GM12801 (cell line): ENCODE measurements around the gene PPP2R5A.

ENCODE experiments used
- TF ChIP-seq, protein P1 (sequence below): IDR thresholded peaks from one replicate; pipeline ENCODE4 v1.5.1; 2011; ENCODE audit warnings: control low read depth; ENCODE audit not compliant: insufficient read length; ENCODE audit errors: extremely low read depth

Gene PPP2R5A

DNA sequence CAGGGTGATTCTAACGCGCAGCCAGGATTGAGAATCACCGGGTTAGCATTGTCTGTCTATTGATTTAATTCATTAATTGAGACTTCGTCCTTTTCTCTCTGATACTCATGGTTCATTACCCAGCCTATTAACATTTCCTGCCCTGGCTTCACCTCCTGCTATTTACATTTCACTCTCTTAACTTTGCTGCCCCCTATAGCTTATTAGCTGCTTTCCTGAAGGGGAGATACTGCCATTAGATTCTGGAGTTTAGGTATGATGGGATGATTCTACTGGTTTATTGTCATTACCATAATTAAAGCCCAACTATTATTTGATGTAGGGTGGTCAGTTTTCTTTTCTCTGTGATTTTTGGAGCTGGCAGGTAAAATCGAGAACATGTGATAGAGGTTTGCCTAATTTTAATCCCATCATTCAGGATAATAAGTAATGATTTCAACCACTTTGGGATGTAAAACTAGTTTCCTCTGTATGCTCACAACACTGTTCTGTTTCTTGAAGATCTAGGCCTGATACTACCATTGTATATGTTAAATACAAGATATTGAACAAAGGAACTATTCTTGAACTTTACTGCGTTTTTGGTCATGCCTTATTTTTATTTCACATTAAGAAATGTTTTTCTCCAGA, 6.4 kb downstream of the PPP2R5A start:
- TF ChIP-seq, protein P1, sequence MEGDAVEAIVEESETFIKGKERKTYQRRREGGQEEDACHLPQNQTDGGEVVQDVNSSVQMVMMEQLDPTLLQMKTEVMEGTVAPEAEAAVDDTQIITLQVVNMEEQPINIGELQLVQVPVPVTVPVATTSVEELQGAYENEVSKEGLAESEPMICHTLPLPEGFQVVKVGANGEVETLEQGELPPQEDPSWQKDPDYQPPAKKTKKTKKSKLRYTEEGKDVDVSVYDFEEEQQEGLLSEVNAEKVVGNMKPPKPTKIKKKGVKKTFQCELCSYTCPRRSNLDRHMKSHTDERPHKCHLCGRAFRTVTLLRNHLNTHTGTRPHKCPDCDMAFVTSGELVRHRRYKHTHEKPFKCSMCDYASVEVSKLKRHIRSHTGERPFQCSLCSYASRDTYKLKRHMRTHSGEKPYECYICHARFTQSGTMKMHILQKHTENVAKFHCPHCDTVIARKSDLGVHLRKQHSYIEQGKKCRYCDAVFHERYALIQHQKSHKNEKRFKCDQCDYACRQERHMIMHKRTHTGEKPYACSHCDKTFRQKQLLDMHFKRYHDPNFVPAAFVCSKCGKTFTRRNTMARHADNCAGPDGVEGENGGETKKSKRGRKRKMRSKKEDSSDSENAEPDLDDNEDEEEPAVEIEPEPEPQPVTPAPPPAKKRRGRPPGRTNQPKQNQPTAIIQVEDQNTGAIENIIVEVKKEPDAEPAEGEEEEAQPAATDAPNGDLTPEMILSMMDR, result no peak

DNA sequence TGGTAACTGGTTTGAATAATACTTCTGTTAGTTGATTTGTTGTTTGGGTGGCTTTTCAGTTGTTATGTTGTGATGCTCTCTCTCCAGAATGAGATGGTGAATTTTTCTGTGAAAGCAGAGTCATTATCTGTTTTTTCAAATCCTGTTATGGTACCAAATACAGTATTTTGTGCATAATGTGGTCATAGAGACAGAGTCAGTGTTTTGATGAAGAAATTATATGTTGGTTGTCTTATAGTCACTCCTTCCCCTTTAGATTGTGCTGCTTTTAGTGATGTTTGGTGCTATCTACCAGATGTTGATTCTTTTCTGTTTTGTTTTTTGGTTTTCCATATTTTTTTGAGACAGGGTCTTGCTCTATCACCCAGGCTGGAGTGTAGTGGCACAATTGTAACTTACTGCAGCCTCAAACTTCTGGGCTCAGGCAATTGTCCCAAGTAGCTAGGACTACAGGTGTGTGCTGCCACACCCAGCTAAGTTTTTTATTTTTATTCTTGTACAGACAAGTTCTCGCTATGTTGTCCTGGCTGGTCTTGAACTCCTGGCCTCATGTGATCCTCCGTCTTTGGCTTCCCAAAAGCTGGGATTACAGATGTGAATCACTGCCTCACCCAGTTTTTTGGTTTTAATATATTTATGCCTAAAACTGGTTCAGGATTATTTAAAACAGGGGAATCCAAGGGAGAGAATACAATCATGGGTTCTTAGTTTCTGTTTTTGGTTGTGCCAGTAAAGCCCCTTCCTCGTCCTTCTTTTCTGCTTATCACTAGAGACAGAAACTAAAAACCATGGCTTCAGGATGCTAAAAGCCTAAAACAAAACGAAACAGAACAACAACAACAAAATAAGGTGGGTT, 7.3 kb downstream of the PPP2R5A start:
- TF ChIP-seq, protein P1, result no peak

DNA sequence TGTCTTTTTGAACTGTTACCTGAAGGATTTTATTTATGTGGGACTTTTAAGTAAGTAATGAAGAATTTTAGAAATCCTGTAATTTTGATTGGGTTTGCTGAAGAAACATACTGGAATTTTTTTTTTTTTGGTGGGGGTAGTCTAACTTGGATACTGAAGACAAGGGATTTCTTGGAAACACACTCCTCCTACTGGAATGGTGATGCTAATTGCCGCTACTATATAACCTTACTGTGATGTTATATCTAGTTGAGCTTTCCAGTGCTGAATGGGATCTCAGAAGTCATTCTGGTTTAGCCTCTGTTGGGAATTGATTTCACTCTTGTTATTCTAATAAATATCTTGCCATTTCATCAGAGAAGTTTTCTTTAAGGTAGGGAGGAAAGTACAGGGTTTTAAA, 8.4 kb downstream of the PPP2R5A start:
- TF ChIP-seq, protein P1, result no peak

DNA sequence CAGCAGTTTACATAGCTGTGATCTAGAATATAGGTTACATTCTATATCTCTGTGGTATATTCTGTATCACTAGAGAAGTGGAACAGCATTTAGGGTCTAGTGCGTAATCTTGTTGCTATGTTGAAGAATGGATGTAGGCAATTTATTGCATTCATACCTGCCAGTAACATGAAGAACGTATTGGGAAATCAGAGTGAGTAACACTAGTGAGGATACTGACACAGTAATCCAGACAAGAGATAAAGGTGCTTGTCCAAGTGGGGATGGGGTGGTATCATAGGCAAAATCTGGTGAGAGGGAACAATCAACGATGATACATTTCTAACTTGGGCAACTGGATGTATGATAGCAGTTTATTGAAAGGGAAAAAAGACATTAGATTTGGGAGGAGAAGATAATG, 9.8 kb downstream of the PPP2R5A start:
- TF ChIP-seq, protein P1, result no peak

DNA sequence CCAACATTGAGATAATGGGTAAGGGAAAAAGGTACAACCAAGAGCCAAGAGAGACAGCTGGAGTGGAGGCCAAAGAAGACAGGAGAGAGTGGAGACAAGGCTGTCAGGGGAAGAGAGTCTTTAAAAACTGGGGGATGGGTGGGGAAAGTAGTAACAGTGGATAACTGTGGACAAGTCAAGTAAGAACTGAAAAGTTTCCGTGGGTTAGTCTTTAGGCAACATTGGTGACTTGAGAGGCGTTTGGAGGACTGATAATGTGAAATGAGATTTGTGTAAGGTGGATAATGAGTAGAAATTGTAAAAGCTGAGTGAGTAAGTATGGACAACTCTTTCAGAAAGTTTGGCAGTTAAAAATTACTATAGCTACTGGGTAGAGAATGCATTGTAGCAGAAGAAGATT, 10.4 kb downstream of the PPP2R5A start:
- TF ChIP-seq, protein P1, result no peak

DNA sequence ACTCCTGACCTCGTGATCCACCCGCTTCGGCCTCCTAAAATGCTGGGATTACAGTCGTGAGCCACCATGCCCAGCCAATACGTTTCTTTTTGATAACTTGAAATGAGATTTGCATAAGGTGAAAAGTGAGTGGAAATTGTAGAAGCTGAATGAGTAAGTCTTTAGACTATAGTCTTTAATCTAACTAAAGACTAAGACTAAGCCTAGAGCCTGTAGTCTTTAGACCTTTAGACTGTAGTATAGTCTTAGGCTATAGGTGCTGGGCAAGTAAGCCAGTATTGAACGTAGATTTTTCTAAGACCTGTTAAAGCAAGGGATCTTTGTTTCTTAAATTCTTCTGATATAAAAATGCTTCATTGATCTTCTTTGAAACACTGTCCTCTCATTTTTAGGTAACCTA, 12.1 kb downstream of the PPP2R5A start:
- TF ChIP-seq, protein P1, result no peak

DNA sequence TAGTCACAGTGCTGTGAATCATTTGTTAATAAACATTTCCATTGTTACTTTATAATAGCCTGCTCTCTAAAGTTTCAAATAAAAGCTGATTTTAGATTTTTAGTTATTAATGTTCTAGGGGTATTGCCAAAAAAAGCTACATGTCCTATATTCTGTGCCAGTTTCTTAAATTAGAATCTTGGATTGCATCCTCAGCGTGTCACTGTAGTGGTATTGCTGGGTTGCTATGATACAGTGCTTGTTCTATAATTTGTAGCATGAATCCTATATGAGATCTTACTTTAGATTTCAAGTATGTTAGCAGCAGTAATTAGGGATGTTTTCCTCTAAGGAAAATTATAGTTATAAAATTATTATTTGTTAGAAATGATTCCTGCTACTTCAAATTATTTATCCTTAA, 16.4 kb downstream of the PPP2R5A start:
- TF ChIP-seq, protein P1, result no peak
